ENCODE measurements around the gene ZNF580. TPM values are rescaled to one million over a fixed set of nuclear protein-coding genes. Genes with fewer than 3 reads are reported as not detected.

The ZNF580 gene
- total and polyA plus RNA-seq, 2 of the 13 experiments (the other 11 are each of a cell fraction or from before 2014, with no cell fraction given): 4.4 to 6.0 TPM

DNA sequence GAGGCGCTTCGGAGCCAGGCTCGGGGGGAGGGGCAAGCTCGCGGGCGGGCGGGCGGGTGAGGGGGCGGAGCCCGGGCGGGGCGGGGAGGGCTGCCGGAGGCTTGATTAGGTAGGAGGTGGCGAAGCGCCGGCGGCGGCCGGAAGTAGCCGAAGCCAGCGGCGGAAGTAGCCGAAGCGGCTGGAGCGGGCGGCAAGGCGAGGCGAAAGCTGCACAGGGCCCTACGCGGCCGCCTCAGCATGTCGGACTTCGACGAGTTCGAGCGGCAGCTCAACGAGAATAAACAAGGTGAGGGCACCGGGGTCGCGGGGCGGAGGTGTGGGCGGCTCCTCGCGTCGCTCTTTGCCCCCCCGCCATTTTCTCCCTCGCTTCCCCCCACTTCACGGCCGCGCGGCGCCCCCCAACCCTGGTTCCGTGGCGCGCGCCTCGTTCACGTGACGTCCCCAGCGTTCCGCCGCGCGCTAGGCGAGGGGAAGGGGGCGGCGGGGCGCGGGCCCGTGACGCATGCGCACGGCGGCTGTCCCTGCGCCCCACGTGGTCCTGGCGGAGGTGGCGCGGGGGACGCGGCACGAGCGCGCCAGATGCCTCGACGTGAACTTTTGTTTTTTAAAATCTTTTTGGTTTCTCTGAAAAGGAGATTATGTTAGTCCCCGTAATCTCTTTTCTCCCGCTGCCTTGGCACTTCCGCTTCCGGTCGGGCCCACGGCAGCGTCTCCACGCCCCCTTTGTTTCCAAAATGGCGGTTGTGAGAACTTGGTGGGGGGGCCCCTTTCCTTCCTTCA, 14.3 kb downstream of the ZNF580 start, which contains the start of gene U2AF2 (continued):
- TF ChIP-seq, protein P1, sequence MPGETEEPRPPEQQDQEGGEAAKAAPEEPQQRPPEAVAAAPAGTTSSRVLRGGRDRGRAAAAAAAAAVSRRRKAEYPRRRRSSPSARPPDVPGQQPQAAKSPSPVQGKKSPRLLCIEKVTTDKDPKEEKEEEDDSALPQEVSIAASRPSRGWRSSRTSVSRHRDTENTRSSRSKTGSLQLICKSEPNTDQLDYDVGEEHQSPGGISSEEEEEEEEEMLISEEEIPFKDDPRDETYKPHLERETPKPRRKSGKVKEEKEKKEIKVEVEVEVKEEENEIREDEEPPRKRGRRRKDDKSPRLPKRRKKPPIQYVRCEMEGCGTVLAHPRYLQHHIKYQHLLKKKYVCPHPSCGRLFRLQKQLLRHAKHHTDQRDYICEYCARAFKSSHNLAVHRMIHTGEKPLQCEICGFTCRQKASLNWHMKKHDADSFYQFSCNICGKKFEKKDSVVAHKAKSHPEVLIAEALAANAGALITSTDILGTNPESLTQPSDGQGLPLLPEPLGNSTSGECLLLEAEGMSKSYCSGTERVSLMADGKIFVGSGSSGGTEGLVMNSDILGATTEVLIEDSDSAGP (CRISPR knock-in tag; IDR thresholded peaks at IDR 0.05; ENCODE audit: borderline replicate concordance): peak; percentile 65; the same call in 1 of the 2 replicates
- no peak for TF ChIP-seq PRPF4 (IDR thresholded peaks at IDR 0.05; ENCODE audit: low read depth, low read length, poor library complexity, severe bottlenecking)
- TF ChIP-seq, protein P2, sequence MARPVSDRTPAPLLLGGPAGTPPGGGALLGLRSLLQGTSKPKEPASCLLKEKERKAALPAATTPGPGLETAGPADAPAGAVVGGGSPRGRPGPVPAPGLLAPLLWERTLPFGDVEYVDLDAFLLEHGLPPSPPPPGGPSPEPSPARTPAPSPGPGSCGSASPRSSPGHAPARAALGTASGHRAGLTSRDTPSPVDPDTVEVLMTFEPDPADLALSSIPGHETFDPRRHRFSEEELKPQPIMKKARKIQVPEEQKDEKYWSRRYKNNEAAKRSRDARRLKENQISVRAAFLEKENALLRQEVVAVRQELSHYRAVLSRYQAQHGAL (CRISPR knock-in tag; IDR thresholded peaks at IDR 0.05; ENCODE audit: not compliant biosample characterization): peak; percentile 10
- TF ChIP-seq, protein P3, sequence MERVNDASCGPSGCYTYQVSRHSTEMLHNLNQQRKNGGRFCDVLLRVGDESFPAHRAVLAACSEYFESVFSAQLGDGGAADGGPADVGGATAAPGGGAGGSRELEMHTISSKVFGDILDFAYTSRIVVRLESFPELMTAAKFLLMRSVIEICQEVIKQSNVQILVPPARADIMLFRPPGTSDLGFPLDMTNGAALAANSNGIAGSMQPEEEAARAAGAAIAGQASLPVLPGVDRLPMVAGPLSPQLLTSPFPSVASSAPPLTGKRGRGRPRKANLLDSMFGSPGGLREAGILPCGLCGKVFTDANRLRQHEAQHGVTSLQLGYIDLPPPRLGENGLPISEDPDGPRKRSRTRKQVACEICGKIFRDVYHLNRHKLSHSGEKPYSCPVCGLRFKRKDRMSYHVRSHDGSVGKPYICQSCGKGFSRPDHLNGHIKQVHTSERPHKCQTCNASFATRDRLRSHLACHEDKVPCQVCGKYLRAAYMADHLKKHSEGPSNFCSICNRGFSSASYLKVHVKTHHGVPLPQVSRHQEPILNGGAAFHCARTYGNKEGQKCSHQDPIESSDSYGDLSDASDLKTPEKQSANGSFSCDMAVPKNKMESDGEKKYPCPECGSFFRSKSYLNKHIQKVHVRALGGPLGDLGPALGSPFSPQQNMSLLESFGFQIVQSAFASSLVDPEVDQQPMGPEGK (CRISPR knock-in tag; IDR thresholded peaks at IDR 0.05): peak; percentile 71
- TF ChIP-seq U2AF2 (IDR thresholded peaks at IDR 0.05; ENCODE audit: low read depth, low read length): no peak
- TF ChIP-seq ZNF235 (CRISPR knock-in tag; IDR thresholded peaks at IDR 0.05; ENCODE audit: borderline replicate concordance): no peak; the same call in 1 of the 2 replicates
- no peak for TF ChIP-seq TP53 (CRISPR knock-in tag; conservative IDR thresholded peaks at IDR 0.05)
- peak; percentile 87 for TF ChIP-seq FOXC1 (CRISPR knock-in tag; IDR thresholded peaks at IDR 0.05; ENCODE audit: borderline replicate concordance)
- TF ChIP-seq ZNF619 (CRISPR knock-in tag; IDR thresholded peaks at IDR 0.05): no peak; the same call in none of the 2 replicates
- no peak for TF ChIP-seq ZNF577 (CRISPR knock-in tag; IDR thresholded peaks at IDR 0.05; ENCODE audit: borderline replicate concordance, low read depth)
- TF ChIP-seq RFXAP (CRISPR knock-in tag; IDR thresholded peaks at IDR 0.05; ENCODE audit: borderline replicate concordance): peak; percentile 76
- TF ChIP-seq ZNF451 (CRISPR knock-in tag; IDR thresholded peaks at IDR 0.05): peak; percentile 93
- peak; percentile 97 for TF ChIP-seq RBFOX2 (IDR thresholded peaks at IDR 0.05; ENCODE audit: low read depth, low read length)
- TF ChIP-seq, protein P4, sequence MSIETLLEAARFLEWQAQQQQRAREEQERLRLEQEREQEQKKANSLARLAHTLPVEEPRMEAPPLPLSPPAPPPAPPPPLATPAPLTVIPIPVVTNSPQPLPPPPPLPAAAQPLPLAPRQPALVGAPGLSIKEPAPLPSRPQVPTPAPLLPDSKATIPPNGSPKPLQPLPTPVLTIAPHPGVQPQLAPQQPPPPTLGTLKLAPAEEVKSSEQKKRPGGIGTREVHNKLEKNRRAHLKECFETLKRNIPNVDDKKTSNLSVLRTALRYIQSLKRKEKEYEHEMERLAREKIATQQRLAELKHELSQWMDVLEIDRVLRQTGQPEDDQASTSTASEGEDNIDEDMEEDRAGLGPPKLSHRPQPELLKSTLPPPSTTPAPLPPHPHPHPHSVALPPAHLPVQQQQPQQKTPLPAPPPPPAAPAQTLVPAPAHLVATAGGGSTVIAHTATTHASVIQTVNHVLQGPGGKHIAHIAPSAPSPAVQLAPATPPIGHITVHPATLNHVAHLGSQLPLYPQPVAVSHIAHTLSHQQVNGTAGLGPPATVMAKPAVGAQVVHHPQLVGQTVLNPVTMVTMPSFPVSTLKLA (IDR thresholded peaks at IDR 0.05): peak; percentile 65
- no peak for TF ChIP-seq ZSCAN12 (CRISPR knock-in tag; IDR thresholded peaks at IDR 0.05)
- TF ChIP-seq ATAD3A (CRISPR knock-in tag; IDR thresholded peaks at IDR 0.05): no peak
- TF ChIP-seq KDM2A (CRISPR knock-in tag; IDR thresholded peaks at IDR 0.05; ENCODE audit: borderline replicate concordance, low read depth): peak; percentile 76; the same call in 1 of the 2 replicates
- no peak for TF ChIP-seq NR2F1 (CRISPR knock-in tag; IDR thresholded peaks at IDR 0.05)
